Loucy (cell line): ENCODE measurements around the gene PITPNC1.
"Not testable (repeated sequence)": the region's sequence is repeated elsewhere in the genome, so short reads cannot be mapped to it uniquely, and the experiment has no call there.

ENCODE experiments used
- H2AFZ ChIP-seq: fragments of 200-600 bp; sonication (generic); 2 replicates; pipeline ENCODE4 v1.6.0; 2016; ENCODE audit warnings: antibody characterized with exemption, mild to moderate bottlenecking, low read length, moderate library complexity
- H3F3A ChIP-seq: fragments of 200-600 bp; 2 replicates; pipeline ENCODE4 v1.6.0; 2016; ENCODE audit warnings: antibody characterized with exemption, low read depth, mild to moderate bottlenecking
- H3K27me3 ChIP-seq: fragments of 200-600 bp; sonication (generic); 2 replicates; pipeline ENCODE4 v1.6.1; 2014; ENCODE audit warnings: low read length, mild to moderate bottlenecking; ENCODE audit not compliant: insufficient read depth, poor library complexity, severe bottlenecking
- H3K36me3 ChIP-seq: fragments of 200-600 bp; sonication (generic); 2 replicates; pipeline ENCODE4 v1.6.1; 2016; ENCODE audit warnings: low read length; ENCODE audit not compliant: insufficient read depth
- H3K4me1 ChIP-seq: fragments of 200-600 bp; sonication (generic); 2 replicates; pipeline ENCODE4 v1.5.1; 2014; ENCODE audit warnings: low read length, mild to moderate bottlenecking; ENCODE audit not compliant: insufficient read depth, poor library complexity, severe bottlenecking
- H3K4me2 ChIP-seq: fragments of 200-600 bp; sonication (generic); 2 replicates; pipeline ENCODE4 v1.6.0; 2014; ENCODE audit warnings: antibody characterized with exemption, low read length, low read depth, mild to moderate bottlenecking; ENCODE audit not compliant: poor library complexity, severe bottlenecking
- H3K4me3 ChIP-seq: fragments of 200-600 bp; sonication (generic); 2 replicates; pipeline ENCODE4 v1.5.1; 2014; ENCODE audit warnings: low read length, mild to moderate bottlenecking, mixed read lengths; ENCODE audit not compliant: poor library complexity, severe bottlenecking
- H3K79me2 ChIP-seq: fragments of 200-600 bp; sonication (generic); 2 replicates; pipeline ENCODE4 v1.6.1; 2014; ENCODE audit warnings: low read length; ENCODE audit not compliant: insufficient read depth
- H3K9ac ChIP-seq: fragments of 200-600 bp; sonication (generic); 2 replicates; pipeline ENCODE4 v1.6.0; 2014; ENCODE audit warnings: mild to moderate bottlenecking, low read depth, low read length, moderate library complexity; ENCODE audit not compliant: poor library complexity, severe bottlenecking
- H3K9me2 ChIP-seq: fragments of 200-600 bp; sonication (generic); replicated peaks from 2 replicates; pipeline ENCODE4 v1.6.1; 2016; ENCODE audit warnings: low read depth, low read length, mixed read lengths
- H3K9me3 ChIP-seq: fragments of 200-600 bp; sonication (generic); 2 replicates; pipeline ENCODE4 v1.6.1; 2014; ENCODE audit warnings: mild to moderate bottlenecking, antibody characterized with exemption, low read length, low read depth; ENCODE audit not compliant: insufficient read depth
- H4K20me1 ChIP-seq: fragments of 200-600 bp; sonication (generic); 2 replicates; pipeline ENCODE4 v1.6.0; 2014; ENCODE audit warnings: antibody characterized with exemption, low read length, mild to moderate bottlenecking; ENCODE audit not compliant: insufficient read depth, poor library complexity, severe bottlenecking
- EZH2phosphoT487 ChIP-seq: fragments of 200-600 bp; IDR thresholded peaks from 2 replicates; pipeline ENCODE4 v1.6.1; 2018; ENCODE audit warnings: antibody characterized with exemption, mild to moderate bottlenecking, moderate library complexity, borderline replicate concordance
- TF ChIP-seq, protein P1 (sequence below): fragments of 200-600 bp; sonication (generic); conservative IDR thresholded peaks from 2 replicates; pipeline ENCODE4 v1.5.1; 2014; ENCODE audit warnings: mild to moderate bottlenecking, antibody characterized with exemption, low read length

PITPNC1 gene

DNA sequence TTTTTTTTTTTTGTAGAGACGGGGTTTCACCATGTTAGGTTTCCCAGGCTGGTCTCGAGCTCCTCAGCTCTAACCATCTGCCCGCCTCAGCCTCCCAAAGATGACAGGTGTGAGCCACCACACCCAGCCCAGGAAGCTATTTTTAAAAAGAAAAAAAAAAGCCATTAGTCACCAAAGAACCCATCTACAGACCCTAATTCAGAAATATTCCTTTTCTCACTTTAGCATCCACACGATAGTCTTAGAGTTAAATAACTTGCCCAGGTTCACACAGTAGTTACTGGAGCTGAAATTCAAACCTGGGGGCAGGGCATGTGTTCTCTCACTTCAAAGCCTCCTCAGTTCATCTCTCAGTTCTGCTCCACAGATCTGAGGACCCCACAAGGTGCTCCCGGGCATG lies 270.4 kb downstream of the PITPNC1 start:
- no peak overlapping the region for H2AFZ ChIP-seq
- H3K79me2 ChIP-seq: no peaks in the 10 kb centered on the region
- no peak overlapping the region for H3K4me3 ChIP-seq
- no peaks in the 10 kb centered on the region for H3K9me3 ChIP-seq
- no peaks in the 10 kb centered on the region for H3K4me1 ChIP-seq
- TF ChIP-seq, protein P1, sequence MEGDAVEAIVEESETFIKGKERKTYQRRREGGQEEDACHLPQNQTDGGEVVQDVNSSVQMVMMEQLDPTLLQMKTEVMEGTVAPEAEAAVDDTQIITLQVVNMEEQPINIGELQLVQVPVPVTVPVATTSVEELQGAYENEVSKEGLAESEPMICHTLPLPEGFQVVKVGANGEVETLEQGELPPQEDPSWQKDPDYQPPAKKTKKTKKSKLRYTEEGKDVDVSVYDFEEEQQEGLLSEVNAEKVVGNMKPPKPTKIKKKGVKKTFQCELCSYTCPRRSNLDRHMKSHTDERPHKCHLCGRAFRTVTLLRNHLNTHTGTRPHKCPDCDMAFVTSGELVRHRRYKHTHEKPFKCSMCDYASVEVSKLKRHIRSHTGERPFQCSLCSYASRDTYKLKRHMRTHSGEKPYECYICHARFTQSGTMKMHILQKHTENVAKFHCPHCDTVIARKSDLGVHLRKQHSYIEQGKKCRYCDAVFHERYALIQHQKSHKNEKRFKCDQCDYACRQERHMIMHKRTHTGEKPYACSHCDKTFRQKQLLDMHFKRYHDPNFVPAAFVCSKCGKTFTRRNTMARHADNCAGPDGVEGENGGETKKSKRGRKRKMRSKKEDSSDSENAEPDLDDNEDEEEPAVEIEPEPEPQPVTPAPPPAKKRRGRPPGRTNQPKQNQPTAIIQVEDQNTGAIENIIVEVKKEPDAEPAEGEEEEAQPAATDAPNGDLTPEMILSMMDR: no peak
- TF ChIP-seq EZH2phosphoT487: no peak
- no peaks in the 10 kb centered on the region for H4K20me1 ChIP-seq
- no peaks in the 10 kb centered on the region for H3F3A ChIP-seq
- no peaks in the 10 kb centered on the region for H3K36me3 ChIP-seq
- no peaks in the 10 kb centered on the region for H3K9me2 ChIP-seq
- no peak overlapping the region for H3K9ac ChIP-seq
- H3K4me2 ChIP-seq: no peak overlapping the region
- no peaks in the 10 kb centered on the region for H3K27me3 ChIP-seq

DNA sequence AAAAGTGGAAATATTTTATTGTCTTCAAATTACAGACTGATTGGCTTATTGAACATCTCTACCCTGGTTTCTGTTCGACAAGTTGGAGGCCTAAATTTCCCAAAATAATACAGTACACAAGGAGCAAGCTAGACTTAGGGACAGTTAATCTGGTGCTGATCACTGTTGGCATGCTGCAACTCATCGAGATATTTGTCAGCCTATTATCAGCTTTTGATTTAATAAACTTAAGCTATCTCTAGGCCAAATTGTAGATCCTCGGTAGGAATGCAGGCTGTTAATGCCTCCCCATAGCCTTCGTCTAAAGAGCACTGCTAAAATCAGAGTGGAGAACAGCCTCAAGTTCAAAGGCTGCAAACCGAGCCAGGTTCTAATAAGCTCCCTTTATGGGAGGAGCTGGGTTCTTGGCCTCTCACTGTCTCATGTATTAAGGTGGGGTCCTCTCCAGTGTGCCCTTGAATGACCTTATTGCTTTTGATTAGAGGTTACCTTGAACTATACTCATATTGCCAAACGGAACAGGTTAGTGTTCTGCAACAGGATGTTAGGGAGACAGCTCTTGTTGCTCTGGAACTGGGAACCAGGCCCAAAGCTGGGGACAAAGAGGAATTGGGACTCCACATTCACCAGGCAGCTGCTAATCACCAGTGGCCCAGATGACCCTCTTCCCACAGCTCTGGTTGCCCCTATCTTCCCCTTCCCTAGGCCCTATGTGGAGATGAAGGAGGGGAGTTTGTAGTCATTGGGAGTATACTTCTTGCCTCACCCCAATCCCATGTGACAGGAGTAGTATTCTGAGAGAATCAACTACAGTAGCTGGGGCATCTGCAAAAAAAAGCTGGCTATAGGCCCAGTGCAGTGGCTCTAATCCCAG lies 271.2 kb downstream of the PITPNC1 start:
- H3K4me1 ChIP-seq: no peaks in the 10 kb centered on the region
- no peak overlapping the region for H3K4me2 ChIP-seq
- TF ChIP-seq, protein P1: no peak
- no peak for TF ChIP-seq EZH2phosphoT487

DNA sequence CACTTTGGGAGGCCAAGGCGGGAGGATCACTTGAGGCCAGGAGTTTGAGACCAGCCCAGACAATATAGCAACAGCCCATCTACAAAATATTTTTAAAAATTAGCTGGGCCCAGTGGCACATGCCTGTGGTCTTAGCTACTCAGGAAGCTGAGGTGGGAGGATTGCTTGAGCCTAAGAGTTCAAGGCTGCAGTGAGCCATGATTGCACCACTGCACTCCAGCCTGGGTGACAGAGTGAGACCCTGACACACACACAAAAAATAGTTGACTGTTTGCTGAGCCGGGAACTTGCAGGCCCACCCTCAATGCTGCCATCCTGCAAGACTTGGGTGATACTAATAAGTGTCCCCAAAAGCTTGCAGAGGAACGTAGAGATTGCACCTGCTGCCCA lies 271.8 kb downstream of the PITPNC1 start:
- H3F3A ChIP-seq, H3K9ac ChIP-seq, H3K9me2 ChIP-seq: not testable (repeated sequence)

More for the DNA sequence above, 271.2 kb downstream of the PITPNC1 start:
- Histone ChIP-seq H3K9ac (no peak overlapping the region), H4K20me1 (no peaks in the 10 kb centered on the region), H3K36me3 (no peaks in the 10 kb centered on the region), H2AFZ (no peak overlapping the region), H3K27me3 (no peaks in the 10 kb centered on the region), H3F3A (no peaks in the 10 kb centered on the region), H3K9me2 (no peaks in the 10 kb centered on the region), H3K9me3 (no peaks in the 10 kb centered on the region), H3K79me2 (no peaks in the 10 kb centered on the region), H3K4me3 (no peak overlapping the region)

DNA sequence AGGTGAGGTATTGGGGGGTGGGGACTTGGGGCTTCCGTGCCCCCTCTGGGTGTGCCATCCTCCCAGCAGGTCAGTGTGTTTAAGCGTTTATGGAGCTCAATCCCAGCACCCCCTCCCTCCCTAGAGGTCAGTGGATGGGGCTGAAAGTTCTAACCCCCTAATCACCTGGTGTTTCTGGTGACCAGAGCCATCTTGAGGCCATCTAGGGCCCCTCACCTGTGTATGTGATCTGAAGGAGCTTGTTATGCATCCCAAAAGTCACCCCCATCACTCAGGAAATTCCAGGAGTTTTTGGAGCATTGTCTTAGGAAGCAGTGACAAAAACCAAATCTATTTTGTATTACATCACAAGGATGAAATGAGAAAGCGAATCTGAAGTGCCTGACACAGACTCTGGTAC lies 272.8 kb downstream of the PITPNC1 start:
- TF ChIP-seq, protein P1: no peak
- TF ChIP-seq EZH2phosphoT487: no peak
- Histone ChIP-seq H3F3A (no peaks in the 10 kb centered on the region), H4K20me1 (no peaks in the 10 kb centered on the region), H3K9me3 (no peaks in the 10 kb centered on the region), H3K4me1 (no peaks in the 10 kb centered on the region), H3K27me3 (no peaks in the 10 kb centered on the region), H3K4me2 (no peak overlapping the region), H2AFZ (no peak overlapping the region), H3K9me2 (no peaks in the 10 kb centered on the region), H3K79me2 (no peaks in the 10 kb centered on the region), H3K4me3 (no peak overlapping the region), H3K36me3 (no peaks in the 10 kb centered on the region), H3K9ac (no peak overlapping the region)

More for the DNA sequence above, 271.8 kb downstream of the PITPNC1 start:
- H3K27me3 ChIP-seq, H3K79me2 ChIP-seq, H4K20me1 ChIP-seq, H3K4me2 ChIP-seq, H3K4me3 ChIP-seq, H3K9me3 ChIP-seq, H3K4me1 ChIP-seq, H2AFZ ChIP-seq, H3K36me3 ChIP-seq: not testable (repeated sequence)

DNA sequence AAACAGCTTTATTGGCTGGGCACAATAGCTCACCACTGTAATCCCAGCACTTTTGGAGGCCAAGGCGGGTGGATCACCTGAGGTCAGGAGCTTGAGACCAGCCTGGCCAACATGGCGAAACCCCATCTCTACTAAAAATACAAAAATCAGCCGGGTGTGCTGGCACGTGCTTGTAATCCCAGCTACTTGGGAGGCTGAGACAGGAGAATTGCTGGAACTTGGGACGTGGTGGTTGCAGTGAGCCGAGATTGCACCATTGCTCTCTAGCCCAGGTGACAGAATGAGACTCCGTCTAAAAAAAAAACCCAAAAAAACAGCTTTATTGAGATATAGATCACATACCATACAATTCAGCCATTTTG lies 274.1 kb downstream of the PITPNC1 start:
- not testable (repeated sequence) for H3F3A ChIP-seq, H3K79me2 ChIP-seq, H3K9ac ChIP-seq, H4K20me1 ChIP-seq, H3K9me2 ChIP-seq, H3K27me3 ChIP-seq, H2AFZ ChIP-seq, H3K4me1 ChIP-seq, H3K36me3 ChIP-seq, H3K4me2 ChIP-seq, H3K4me3 ChIP-seq, H3K9me3 ChIP-seq
